Stimulated activated CD8-positive, alpha-beta memory T cell treated with anti-CD3 and anti-CD28 coated beads, Interleukin-7, amount 100 ng/mL, for 4 hours (primary cell): ENCODE results near the gene GRAMD2B.

Experiments
- DNase-seq, 2 donors: peaks; one replicate each; pipeline ENCODE4 v3.0.0-alpha.2; 2020; ENCODE audit warnings: low read depth in 2 of 2

The GRAMD2B gene

GRCh38 chr5:126480824-126481223 lies 57.6 kb downstream of the GRAMD2B start:
- no peak for DNase-seq

- DNase-seq: no peak
These were observed 58.0 kb downstream of the GRAMD2B start for GRCh38 chr5:126481243-126481642.

- DNase-seq: no peak
These were observed 59.4 kb downstream of the GRAMD2B start for GRCh38 chr5:126482591-126482990.

GRCh38 chr5:126483156-126483555 lies 59.9 kb downstream of the GRAMD2B start:
- no peak for DNase-seq

GRCh38 chr5:126484253-126484652 lies 61.0 kb downstream of the GRAMD2B start:
- no peak for DNase-seq

- DNase-seq: no peak
These were observed 63.1 kb downstream of the GRAMD2B start for GRCh38 chr5:126486332-126486731.

GRCh38 chr5:126487596-126487995 lies 64.4 kb downstream of the GRAMD2B start:
- no peak for DNase-seq

GRCh38 chr5:126488443-126489065 lies 65.3 kb downstream of the GRAMD2B start:
- no peak for DNase-seq

GRCh38 chr5:126490167-126490940 lies 67.1 kb downstream of the GRAMD2B start:
- no peak for DNase-seq

GRCh38 chr5:126492939-126493338 lies 69.7 kb downstream of the GRAMD2B start:
- DNase-seq: no peak

- DNase-seq: no peak
These were observed 71.2 kb downstream of the GRAMD2B start for GRCh38 chr5:126494393-126494792.

- DNase-seq: no peak
These were observed 74.3 kb downstream of the GRAMD2B start for GRCh38 chr5:126497506-126497905.

- DNase-seq: no peak
These were observed 76.1 kb downstream of the GRAMD2B start for GRCh38 chr5:126499278-126499677.

GRCh38 chr5:126499853-126500342 lies 76.7 kb downstream of the GRAMD2B start:
- DNase-seq: no peak

- DNase-seq: no peak
These were observed 78.2 kb downstream of the GRAMD2B start for GRCh38 chr5:126501448-126501847.

GRCh38 chr5:126503602-126504104 lies 80.4 kb downstream of the GRAMD2B start:
- no peak for DNase-seq

GRCh38 chr5:126506079-126506478 lies 82.9 kb downstream of the GRAMD2B start:
- no peak for DNase-seq

- no peak for DNase-seq
These were observed 85.2 kb downstream of the GRAMD2B start for GRCh38 chr5:126508251-126508961.

GRCh38 chr5:126508962-126509279 lies 85.7 kb downstream of the GRAMD2B start:
- DNase-seq: no peak

GRCh38 chr5:126509339-126509738 lies 86.1 kb downstream of the GRAMD2B start:
- DNase-seq: no peak

- no peak for DNase-seq
These were observed 88.8 kb downstream of the GRAMD2B start for GRCh38 chr5:126511961-126512360.

- no peak for DNase-seq
These were observed 89.2 kb downstream of the GRAMD2B start for GRCh38 chr5:126512451-126512850.

- no peak for DNase-seq
These were observed 90.1 kb downstream of the GRAMD2B start for GRCh38 chr5:126513302-126513701.
